ENCODE data around the gene CRB2.

- TF ChIP-seq GATA2 (IDR thresholded peaks at IDR 0.05; ENCODE audit: low read depth, low read length) = no peak
- no peak for TF ChIP-seq GATA3 (IDR thresholded peaks at IDR 0.05; ENCODE audit: low read depth, low read length)
Measured at GRCh38 chr9:123312306-123312877, 43.6 kb upstream of the CRB2 start.
